Endothelial cell of umbilical vein (primary cell): ENCODE results near the gene FMNL3.

ENCODE experiments used
- EZH2 ChIP-seq: IDR thresholded peaks from 2 replicates; pipeline ENCODE4 v1.6.1; 2012; ENCODE audit warnings: borderline replicate concordance, low read depth, mild to moderate bottlenecking, moderate library complexity, low read length, inconsistent platforms; ENCODE audit not compliant: severe bottlenecking
- POLR2A ChIP-seq: IDR thresholded peaks from 2 replicates; pipeline ENCODE4 v1.6.1; 2012; ENCODE audit warnings: low read depth, mild to moderate bottlenecking, control low read depth, low read length
- TF ChIP-seq, protein P1 (sequence below), 2 donors: IDR thresholded peaks; 1 replicate in 1 of 2; 2 replicates in 1 of 2; pipeline ENCODE4 v1.5.1; 2011; ENCODE audit warnings: low read length in 2 of 2, mild to moderate bottlenecking in 2 of 2, moderate library complexity in 2 of 2, control low read depth in 1 of 2, inconsistent platforms in 1 of 2, low read depth in 1 of 2; ENCODE audit not compliant: insufficient read depth in 1 of 2; ENCODE audit errors: extremely low read depth in 1 of 2

DNA sequence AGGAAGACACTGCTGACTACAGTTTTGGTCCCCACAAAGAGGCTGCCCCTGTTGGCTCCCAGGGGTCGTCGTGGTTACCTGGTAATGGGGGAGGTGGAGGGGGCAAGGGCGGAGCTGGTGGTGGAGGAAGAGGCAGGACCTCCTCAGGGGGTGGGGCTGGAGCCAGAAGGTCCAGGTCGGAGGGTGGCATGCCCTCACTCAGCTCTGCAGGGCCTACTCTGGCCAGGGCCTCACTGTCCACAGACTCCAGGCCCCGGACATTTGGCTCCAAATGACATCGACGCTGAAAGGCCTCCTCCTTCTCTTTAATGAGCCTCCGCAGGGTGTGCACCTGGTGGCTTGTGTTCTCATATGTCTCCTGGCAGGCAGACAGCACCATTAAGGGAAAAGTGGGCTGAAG lies 55.4 kb downstream of the FMNL3 start:
- TF ChIP-seq, protein P1, sequence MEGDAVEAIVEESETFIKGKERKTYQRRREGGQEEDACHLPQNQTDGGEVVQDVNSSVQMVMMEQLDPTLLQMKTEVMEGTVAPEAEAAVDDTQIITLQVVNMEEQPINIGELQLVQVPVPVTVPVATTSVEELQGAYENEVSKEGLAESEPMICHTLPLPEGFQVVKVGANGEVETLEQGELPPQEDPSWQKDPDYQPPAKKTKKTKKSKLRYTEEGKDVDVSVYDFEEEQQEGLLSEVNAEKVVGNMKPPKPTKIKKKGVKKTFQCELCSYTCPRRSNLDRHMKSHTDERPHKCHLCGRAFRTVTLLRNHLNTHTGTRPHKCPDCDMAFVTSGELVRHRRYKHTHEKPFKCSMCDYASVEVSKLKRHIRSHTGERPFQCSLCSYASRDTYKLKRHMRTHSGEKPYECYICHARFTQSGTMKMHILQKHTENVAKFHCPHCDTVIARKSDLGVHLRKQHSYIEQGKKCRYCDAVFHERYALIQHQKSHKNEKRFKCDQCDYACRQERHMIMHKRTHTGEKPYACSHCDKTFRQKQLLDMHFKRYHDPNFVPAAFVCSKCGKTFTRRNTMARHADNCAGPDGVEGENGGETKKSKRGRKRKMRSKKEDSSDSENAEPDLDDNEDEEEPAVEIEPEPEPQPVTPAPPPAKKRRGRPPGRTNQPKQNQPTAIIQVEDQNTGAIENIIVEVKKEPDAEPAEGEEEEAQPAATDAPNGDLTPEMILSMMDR (IDR thresholded peaks at IDR 0.05; ENCODE audit: extremely low read depth in 1 of 2, insufficient read depth in 1 of 2, low read depth in 1 of 2, low read length in 2 of 2), result no peak
- TF ChIP-seq POLR2A (no peak), EZH2 (no peak)
